ENCODE measurements around the gene ZNF581.

Gene ZNF581

GRCh38 chr19:55605207-55605636 is 38.2 kb upstream of the ZNF581 start (continued):
- TF ChIP-seq ZBTB26 (tag by site-specific recombination; optimal IDR thresholded peaks at IDR 0.05) (peak; percentile 65), SP3 (tag by site-specific recombination; IDR thresholded peaks at IDR 0.05) (peak; percentile 88), ZNF174 (tag by site-specific recombination; IDR thresholded peaks at IDR 0.05) (no peak), ZSCAN18 (tag by site-specific recombination; IDR thresholded peaks at IDR 0.05) (no peak)

GRCh38 chr19:55605637-55606470 is 37.6 kb upstream of the ZNF581 start, which contains the start of gene ZNF865:
TSS of gene ZNF865 (plus strand) at chr19:55605647. CDS start at chr19:55613619, 7,972 bp downstream.
- H3K9me3 ChIP-seq (ENCODE audit: control insufficient read depth, insufficient read depth, low read depth, low read length): no peaks in the 10 kb centered on the region
- peak within 1 kb of the TSS; percentile 88 for H3K27ac ChIP-seq (ENCODE audit: extremely low read depth, low read depth, low read length)
- peaks cover 17 to 27% of the 10 kb centered on the region in 2 experiments; a peak in 2 of 3 replicates for H3K36me3 ChIP-seq (ENCODE audit: control insufficient read depth in 2 of 2, insufficient read depth in 1 of 2, low read length in 2 of 2)
- H3K4me3 ChIP-seq (ENCODE audit: low read depth, low read length): peak within 1 kb of the TSS; percentile 97
- peaks cover 6% of the 10 kb centered on the region; the same call in 1 of the 2 replicates for H3K4me1 ChIP-seq (ENCODE audit: control insufficient read depth, insufficient read depth, low read length)
- ChIA-PET CTCF (interaction anchor here (0.5 to 3.1 kb wide), 40 partner anchors 8 to 1737 kb away, joined by 3 to 50 read pairs (median 4); partner anchors contain the start of genes ISOC2, KMT5C, SBK2 and ZNF579), POLR2A (interaction anchor here (0.5 to 4.5 kb wide), 24 partner anchors 16 to 489 kb away, joined by 3 to 75 read pairs (median 4); partner anchors contain the start of genes ISOC2, PPP1R12C, U2AF2 and UBE2S)
- peak; percentile 41; the same call in 1 of the 2 replicates for TF ChIP-seq SP7 (tag by site-specific recombination; IDR thresholded peaks at IDR 0.05)
- peak; percentile 51 for TF ChIP-seq SP2 (tag by site-specific recombination; IDR thresholded peaks at IDR 0.05)
- peak; percentile 77 for TF ChIP-seq ZBTB10 (tag by site-specific recombination; IDR thresholded peaks at IDR 0.05)
- peak; percentile 93 for TF ChIP-seq PATZ1 (tag by site-specific recombination; IDR thresholded peaks at IDR 0.05)
- no peak; the same call in 1 of the 2 replicates for TF ChIP-seq KLF1 (tag by site-specific recombination; IDR thresholded peaks at IDR 0.05)
- peak; percentile 65; the same call in 1 of the 2 replicates for TF ChIP-seq KLF16 (tag by site-specific recombination; IDR thresholded peaks at IDR 0.05)
- TF ChIP-seq ZNF621 (tag by site-specific recombination; IDR thresholded peaks at IDR 0.05): no peak
- no peak for TF ChIP-seq ZNF704 (tag by site-specific recombination; IDR thresholded peaks at IDR 0.05)
- TF ChIP-seq ZNF560 (tag by site-specific recombination; IDR thresholded peaks at IDR 0.05; ENCODE audit: borderline replicate concordance): no peak
- no peak for TF ChIP-seq ZSCAN30 (tag by site-specific recombination; IDR thresholded peaks at IDR 0.05)
- TF ChIP-seq RBAK (tag by site-specific recombination; IDR thresholded peaks at IDR 0.05): no peak
- TF ChIP-seq ZNF133 (tag by site-specific recombination; IDR thresholded peaks at IDR 0.05): no peak
- no peak for TF ChIP-seq ZSCAN16 (tag by site-specific recombination; IDR thresholded peaks at IDR 0.05)
- TF ChIP-seq ATF2 (tag by site-specific recombination; IDR thresholded peaks at IDR 0.05; ENCODE audit: low read depth): no peak
- TF ChIP-seq ZNF23 (tag by site-specific recombination; IDR thresholded peaks at IDR 0.05; ENCODE audit: borderline replicate concordance): no peak
- TF ChIP-seq ZNF600 (tag by site-specific recombination; IDR thresholded peaks at IDR 0.05): peak; percentile 60
- no peak for TF ChIP-seq TRIM28 (IDR thresholded peaks at IDR 0.05; ENCODE audit: borderline replicate concordance, low read length)
- TF ChIP-seq ZNF658 (tag by site-specific recombination; IDR thresholded peaks at IDR 0.05): no peak
- no peak for TF ChIP-seq ZNF426 (tag by site-specific recombination; IDR thresholded peaks at IDR 0.05)
- peak; percentile 50; the same call in 1 of the 2 replicates for TF ChIP-seq IKZF3 (tag by site-specific recombination; IDR thresholded peaks at IDR 0.05)
- TF ChIP-seq ZSCAN23 (tag by site-specific recombination; IDR thresholded peaks at IDR 0.05): no peak
- TF ChIP-seq BCL11A (tag by site-specific recombination; IDR thresholded peaks at IDR 0.05; ENCODE audit: low read depth): no peak
